Peyer's patch (tissue), 4 donors: ENCODE measurements around the gene BASP1.

Experiments
- POLR2A ChIP-seq, 2 donors: fragments of 450-650 bp; IDR thresholded peaks; one replicate each; pipeline ENCODE4 v1.5.1; 2017; ENCODE audit warnings: antibody characterized with exemption in 2 of 2, mild to moderate bottlenecking in 2 of 2, moderate library complexity in 2 of 2
- TF ChIP-seq, protein P1 (sequence below), 6 experiments: fragments of 450-650 bp in 4 of 6; fragments of 200-600 bp in 2 of 6; sonication (generic) in 1 of 6; IDR thresholded peaks; one replicate each; pipeline ENCODE4 v1.5.1; 2017 to 2019; ENCODE audit warnings: antibody characterized with exemption in 6 of 6, mild to moderate bottlenecking in 3 of 6, moderate library complexity in 1 of 6

- TF ChIP-seq, protein P1, sequence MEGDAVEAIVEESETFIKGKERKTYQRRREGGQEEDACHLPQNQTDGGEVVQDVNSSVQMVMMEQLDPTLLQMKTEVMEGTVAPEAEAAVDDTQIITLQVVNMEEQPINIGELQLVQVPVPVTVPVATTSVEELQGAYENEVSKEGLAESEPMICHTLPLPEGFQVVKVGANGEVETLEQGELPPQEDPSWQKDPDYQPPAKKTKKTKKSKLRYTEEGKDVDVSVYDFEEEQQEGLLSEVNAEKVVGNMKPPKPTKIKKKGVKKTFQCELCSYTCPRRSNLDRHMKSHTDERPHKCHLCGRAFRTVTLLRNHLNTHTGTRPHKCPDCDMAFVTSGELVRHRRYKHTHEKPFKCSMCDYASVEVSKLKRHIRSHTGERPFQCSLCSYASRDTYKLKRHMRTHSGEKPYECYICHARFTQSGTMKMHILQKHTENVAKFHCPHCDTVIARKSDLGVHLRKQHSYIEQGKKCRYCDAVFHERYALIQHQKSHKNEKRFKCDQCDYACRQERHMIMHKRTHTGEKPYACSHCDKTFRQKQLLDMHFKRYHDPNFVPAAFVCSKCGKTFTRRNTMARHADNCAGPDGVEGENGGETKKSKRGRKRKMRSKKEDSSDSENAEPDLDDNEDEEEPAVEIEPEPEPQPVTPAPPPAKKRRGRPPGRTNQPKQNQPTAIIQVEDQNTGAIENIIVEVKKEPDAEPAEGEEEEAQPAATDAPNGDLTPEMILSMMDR (IDR thresholded peaks at IDR 0.05) = no peak
- TF ChIP-seq POLR2A (IDR thresholded peaks at IDR 0.05) = no peak
These were observed 15.0 kb downstream of the BASP1 start for GRCh38 chr5:17232405-17232804.
